ENCODE results near the gene SHC3. TPM values are rescaled to one million over a fixed set of nuclear protein-coding genes. Genes with fewer than 3 reads are reported as not detected.

SHC3 gene
- polyA plus RNA-seq, 12 donors, result 0.52 to 1.4 (median 0.81) TPM; not detected in 1

DNA sequence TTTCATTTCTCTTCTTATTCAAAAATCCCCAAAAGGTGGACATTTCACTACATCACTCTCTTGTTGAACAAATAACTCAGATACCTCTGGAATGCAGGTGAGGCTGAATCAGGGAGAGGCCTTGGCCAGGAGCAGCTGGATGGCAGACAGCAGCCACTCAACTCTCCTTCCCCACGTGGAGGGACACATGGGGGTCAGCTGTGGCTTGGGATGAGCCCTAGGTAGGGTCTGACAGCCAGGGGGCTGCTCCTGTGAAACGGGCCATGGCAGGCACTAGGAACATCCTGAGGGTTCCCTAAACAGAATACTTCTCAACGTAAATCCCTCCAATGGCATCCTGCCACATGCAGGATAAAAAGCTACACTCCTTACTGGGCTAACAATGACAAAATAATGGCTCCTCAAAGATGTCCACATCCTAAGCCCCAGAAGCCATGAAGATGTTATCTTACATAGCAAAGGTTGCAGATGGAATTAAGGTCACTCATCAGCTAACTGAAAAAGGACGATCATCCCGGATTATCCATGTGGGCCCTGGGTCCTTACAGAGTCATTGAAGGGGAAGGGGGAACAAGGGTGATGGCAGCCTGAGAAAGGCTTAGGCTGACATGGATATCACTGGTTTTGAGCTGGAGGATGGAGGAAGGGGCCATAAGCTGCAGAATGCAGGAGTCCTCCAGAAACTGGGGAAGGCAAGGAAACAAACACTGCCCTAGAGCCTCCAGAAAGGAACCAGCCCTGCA lies 218.7 kb downstream of the SHC3 start:
- DNase-seq, result no peak

DNA sequence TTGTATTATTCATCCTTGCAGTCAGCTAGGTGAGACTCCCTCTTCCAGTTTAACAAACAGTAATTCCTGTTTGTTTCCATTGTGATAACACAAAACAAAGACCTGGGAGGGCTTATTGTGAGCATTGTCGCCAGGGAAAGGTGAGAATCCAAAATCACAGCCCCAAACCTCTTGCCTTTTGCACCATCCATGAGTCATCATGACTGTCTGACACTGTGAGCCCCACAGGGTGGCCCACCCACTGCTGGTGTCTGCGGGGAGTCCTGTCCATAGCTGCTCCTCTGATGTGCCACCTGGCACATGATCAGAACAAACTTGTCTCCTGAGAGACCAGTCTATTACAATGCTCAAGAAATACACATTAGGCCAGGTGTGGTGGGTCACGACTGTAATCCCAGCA lies 221.1 kb downstream of the SHC3 start:
- no peak for DNase-seq

Other genes starting within 250 kb of the SHC3 start
- gene S1PR3, start 187.3 kb downstream of the SHC3 start, polyA plus RNA-seq (ENCODE audit: insufficient read length in 12 of 12), result 10 to 100 TPM in 11 of 12 donors, not detected in 1; 18.7 to 39.6 (median 29.1) TPM
- gene CKS2, start 132.4 kb upstream of the SHC3 start, polyA plus RNA-seq (ENCODE audit: insufficient read length in 12 of 12), result 10 to 100 TPM in 11 of 12 donors, not detected in 1; 22.8 to 63.7 (median 33.8) TPM
- gene SECISBP2, start 139.7 kb upstream of the SHC3 start, polyA plus RNA-seq (ENCODE audit: insufficient read length in 12 of 12), result 10 to 100 TPM in 11 of 12 donors, not detected in 1; 32.3 to 68.2 (median 45.0) TPM